Neuron (in vitro differentiated cells): Measurements from ENCODE around the gene DTNBP1.
"Not testable (repeated sequence)": the region's sequence is repeated elsewhere in the genome, so short reads cannot be mapped to it uniquely, and the experiment has no call there.

Experiments
- H2AFZ ChIP-seq: one replicate; pipeline ENCODE4 v1.6.1; 2013; ENCODE audit warnings: low read depth, mild to moderate bottlenecking, inconsistent platforms, low read length, moderate library complexity
- H3K27me3 ChIP-seq: one replicate; pipeline ENCODE4 v1.6.1; 2013; ENCODE audit warnings: low read length; ENCODE audit not compliant: insufficient read depth
- H3K36me3 ChIP-seq: one replicate; pipeline ENCODE4 v1.6.1; 2013; ENCODE audit warnings: low read length; ENCODE audit not compliant: insufficient read depth
- H3K4me1 ChIP-seq: one replicate; pipeline ENCODE4 v1.6.1; 2013; ENCODE audit warnings: low read length; ENCODE audit not compliant: insufficient read depth
- H3K4me3 ChIP-seq: 2 replicates; pipeline ENCODE4 v1.5.1; 2013; ENCODE audit warnings: mild to moderate bottlenecking, low read length, moderate library complexity
- H3K9me3 ChIP-seq: one replicate; pipeline ENCODE4 v1.6.1; 2013; ENCODE audit warnings: low read length

DTNBP1 gene

DNA sequence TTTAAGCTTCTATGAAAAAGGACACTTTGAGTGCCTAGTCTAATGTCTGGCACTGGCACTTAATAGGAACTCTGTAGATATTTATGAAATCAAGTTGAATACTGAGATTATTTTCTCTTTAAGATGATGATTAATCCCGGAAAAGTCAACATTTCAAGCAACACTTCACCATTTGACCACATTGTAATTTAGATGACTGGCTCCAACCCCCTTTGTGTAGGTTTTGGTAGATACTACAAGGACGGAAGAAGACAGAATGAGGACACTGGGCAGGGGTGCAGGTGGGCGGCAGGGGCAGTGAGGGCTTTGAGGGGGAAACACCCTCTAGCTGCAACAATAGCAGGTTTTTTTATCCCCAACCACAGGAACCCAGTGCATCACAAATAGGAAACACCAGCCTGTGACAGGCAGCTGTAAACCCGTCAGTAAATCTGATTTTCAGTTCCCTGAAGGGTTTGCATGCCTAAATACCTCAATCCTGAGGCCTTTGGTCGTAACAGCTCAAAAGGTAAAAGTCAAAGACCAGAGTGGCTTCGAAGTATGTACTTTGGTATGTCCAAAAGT lies 4.6 kb downstream of the DTNBP1 start:
- Histone ChIP-seq H3K27me3 (no peaks in the 10 kb centered on the region), H3K4me3 (no peak overlapping the region), H3K9me3 (no peaks in the 10 kb centered on the region), H3K36me3 (no peaks in the 10 kb centered on the region), H2AFZ (no peak overlapping the region), H3K4me1 (peaks cover 5% of the 10 kb centered on the region)

DNA sequence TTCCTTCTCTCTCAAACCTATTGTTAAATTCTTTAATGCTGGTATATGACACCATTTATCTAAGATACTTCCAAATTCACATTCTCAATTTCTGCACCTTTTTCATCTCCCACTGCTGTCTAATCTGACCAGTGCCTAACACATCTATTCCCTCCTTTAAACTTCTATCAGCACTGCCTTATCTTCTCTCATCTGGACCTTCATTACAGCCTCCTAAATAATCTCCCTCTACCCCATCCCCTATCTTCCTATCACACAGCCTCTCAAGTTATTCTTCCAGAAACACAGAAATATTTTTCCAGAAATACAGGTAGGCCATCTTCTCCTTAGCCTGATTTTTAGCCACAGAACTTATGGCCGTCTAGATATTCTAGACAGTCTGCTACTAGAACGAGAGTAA lies 5.5 kb downstream of the DTNBP1 start:
- Histone ChIP-seq H3K36me3 (no peaks in the 10 kb centered on the region), H2AFZ (no peak overlapping the region), H3K4me1 (peaks cover 5% of the 10 kb centered on the region), H3K9me3 (no peaks in the 10 kb centered on the region), H3K4me3 (no peak overlapping the region), H3K27me3 (no peaks in the 10 kb centered on the region)

- no peaks in the 10 kb centered on the region for H3K4me1 ChIP-seq
- H3K27me3 ChIP-seq = no peaks in the 10 kb centered on the region
- H3K9me3 ChIP-seq = no peaks in the 10 kb centered on the region
- no peaks in the 10 kb centered on the region for H3K36me3 ChIP-seq
- no peak overlapping the region for H3K4me3 ChIP-seq
- no peak overlapping the region for H2AFZ ChIP-seq
Measured at GRCh38 chr6:15656145-15656544, 6.7 kb downstream of the DTNBP1 start.

- H3K4me3 ChIP-seq = no peak overlapping the region
- no peaks in the 10 kb centered on the region for H3K36me3 ChIP-seq
- H3K9me3 ChIP-seq = no peaks in the 10 kb centered on the region
- no peak overlapping the region for H2AFZ ChIP-seq
- no peaks in the 10 kb centered on the region for H3K4me1 ChIP-seq
- H3K27me3 ChIP-seq = no peaks in the 10 kb centered on the region
Measured at GRCh38 chr6:15654250-15654649, 8.6 kb downstream of the DTNBP1 start.

- Histone ChIP-seq H3K9me3 (no peaks in the 10 kb centered on the region), H2AFZ (no peak overlapping the region), H3K4me3 (no peak overlapping the region), H3K4me1 (no peaks in the 10 kb centered on the region), H3K27me3 (no peaks in the 10 kb centered on the region), H3K36me3 (no peaks in the 10 kb centered on the region)
Measured at GRCh38 chr6:15653581-15653980, 9.2 kb downstream of the DTNBP1 start.

GRCh38 chr6:15650004-15650559 lies 12.7 kb downstream of the DTNBP1 start:
- not testable (repeated sequence) for H3K36me3 ChIP-seq, H3K4me3 ChIP-seq, H3K9me3 ChIP-seq, H3K4me1 ChIP-seq, H2AFZ ChIP-seq, H3K27me3 ChIP-seq

- Histone ChIP-seq H3K4me3 (no peak overlapping the region), H3K27me3 (no peaks in the 10 kb centered on the region), H3K9me3 (no peaks in the 10 kb centered on the region), H3K36me3 (no peaks in the 10 kb centered on the region), H2AFZ (no peak overlapping the region), H3K4me1 (no peaks in the 10 kb centered on the region)
Measured at GRCh38 chr6:15644904-15645303, 17.9 kb downstream of the DTNBP1 start.

DNA sequence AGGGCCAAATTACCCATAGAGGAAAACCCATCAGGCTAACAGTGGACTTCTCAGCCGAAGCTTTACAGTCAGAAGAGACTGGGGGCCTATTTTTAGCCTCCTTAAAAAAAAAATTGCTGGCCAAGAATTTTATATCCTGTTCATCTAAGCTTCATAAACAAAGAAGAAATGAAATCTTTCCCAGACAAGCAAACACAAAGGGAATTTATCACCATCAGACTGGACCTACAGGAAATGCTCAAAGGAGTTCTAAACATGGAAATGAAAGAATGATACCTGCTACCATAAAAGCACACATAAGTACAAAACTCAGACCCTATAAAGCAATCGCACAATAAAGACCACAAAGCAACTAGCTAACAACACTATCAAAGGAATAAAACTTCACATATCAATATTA lies 19.3 kb downstream of the DTNBP1 start:
- Histone ChIP-seq H3K4me1 (no peaks in the 10 kb centered on the region), H3K27me3 (no peaks in the 10 kb centered on the region), H3K4me3 (no peak overlapping the region), H3K36me3 (no peaks in the 10 kb centered on the region), H2AFZ (no peak overlapping the region), H3K9me3 (peaks cover 2% of the 10 kb centered on the region)

DNA sequence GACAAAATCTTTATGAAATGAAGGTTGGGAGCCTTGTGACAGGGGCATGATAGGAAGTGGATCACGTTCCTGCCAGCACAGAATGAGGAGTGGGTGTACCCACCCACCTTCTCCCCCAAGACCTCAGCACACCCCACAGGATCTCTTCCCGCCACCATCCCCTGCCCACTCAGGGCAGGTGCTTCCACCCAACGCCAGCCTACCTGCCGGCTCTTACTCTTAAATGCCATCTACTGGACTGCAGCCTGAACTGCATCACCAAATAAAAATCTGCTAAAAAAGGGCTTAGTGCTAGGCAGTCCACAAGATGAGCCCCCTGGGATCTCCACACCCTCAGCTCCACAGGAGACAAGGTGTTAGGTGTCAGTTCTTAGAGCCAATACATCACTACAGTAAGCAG lies 20.6 kb downstream of the DTNBP1 start:
- Histone ChIP-seq H3K27me3 (no peaks in the 10 kb centered on the region), H3K4me3 (no peak overlapping the region), H3K36me3 (no peaks in the 10 kb centered on the region), H3K9me3 (peaks cover 2% of the 10 kb centered on the region), H3K4me1 (no peaks in the 10 kb centered on the region), H2AFZ (no peak overlapping the region)

GRCh38 chr6:15638373-15638772 lies 24.5 kb downstream of the DTNBP1 start:
- H3K27me3 ChIP-seq = no peaks in the 10 kb centered on the region
- H3K4me3 ChIP-seq = no peak overlapping the region
- H3K9me3 ChIP-seq = peaks cover 2% of the 10 kb centered on the region
- no peaks in the 10 kb centered on the region for H3K36me3 ChIP-seq
- H2AFZ ChIP-seq = no peak overlapping the region
- H3K4me1 ChIP-seq = no peaks in the 10 kb centered on the region

GRCh38 chr6:15631432-15631831 lies 31.4 kb downstream of the DTNBP1 start:
- no peaks in the 10 kb centered on the region for H3K4me1 ChIP-seq
- no peaks in the 10 kb centered on the region for H3K27me3 ChIP-seq
- H2AFZ ChIP-seq = no peak overlapping the region
- H3K4me3 ChIP-seq = no peak overlapping the region
- H3K36me3 ChIP-seq = no peaks in the 10 kb centered on the region
- H3K9me3 ChIP-seq = no peaks in the 10 kb centered on the region

GRCh38 chr6:15630202-15630601 lies 32.6 kb downstream of the DTNBP1 start:
- H3K4me3 ChIP-seq = no peak overlapping the region
- no peaks in the 10 kb centered on the region for H3K9me3 ChIP-seq
- no peaks in the 10 kb centered on the region for H3K27me3 ChIP-seq
- no peak overlapping the region for H2AFZ ChIP-seq
- H3K4me1 ChIP-seq = no peaks in the 10 kb centered on the region
- no peaks in the 10 kb centered on the region for H3K36me3 ChIP-seq

DNA sequence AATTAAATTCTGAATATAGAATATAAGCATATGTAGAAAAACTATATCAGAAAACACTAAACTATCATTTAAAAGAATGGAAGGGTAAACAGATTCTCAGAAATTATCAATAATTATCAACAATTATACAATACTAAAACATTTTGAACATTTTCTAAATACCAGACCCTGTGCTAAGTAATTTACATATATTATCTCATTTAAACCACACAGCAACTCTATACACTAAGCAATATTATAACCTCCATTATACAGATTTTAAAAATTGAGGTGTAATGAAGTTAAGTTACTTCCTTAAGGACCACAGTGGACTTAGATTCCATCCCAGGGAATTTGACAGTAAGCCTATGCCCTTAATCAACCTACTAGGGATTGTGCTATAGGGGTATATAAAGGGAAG lies 33.3 kb downstream of the DTNBP1 start:
- Histone ChIP-seq H2AFZ (no peak overlapping the region), H3K27me3 (no peaks in the 10 kb centered on the region), H3K36me3 (no peaks in the 10 kb centered on the region), H3K4me3 (no peak overlapping the region), H3K4me1 (no peaks in the 10 kb centered on the region), H3K9me3 (no peaks in the 10 kb centered on the region)

GRCh38 chr6:15628499-15629131 lies 34.2 kb downstream of the DTNBP1 start:
- Histone ChIP-seq H3K4me1 (no peaks in the 10 kb centered on the region), H3K27me3 (no peaks in the 10 kb centered on the region), H3K4me3 (no peak overlapping the region), H3K36me3 (no peaks in the 10 kb centered on the region), H2AFZ (no peak overlapping the region), H3K9me3 (no peaks in the 10 kb centered on the region)
